HG03139 (cell line): Measurements from ENCODE around the gene LRATD1.
"Not testable (repeated sequence)": the region's sequence is repeated elsewhere in the genome, so short reads cannot be mapped to it uniquely, and the experiment has no call there.

Experiments used
- ATAC-seq: cut with Tn5 transposase; IDR thresholded peaks from one replicate; pipeline ENCODE4 v1.9.1; 2021; ENCODE audit not compliant: unreplicated experiment

Gene LRATD1

GRCh38 chr2:14632133-14632936, at the start of gene LRATD1:
LRATD1 (plus strand) TSS chr2:14632717; CDS start chr2:14633980, 1,263 bp downstream.
- no peak for ATAC-seq

- no peak for ATAC-seq
Measured at GRCh38 chr2:14583059-14583458, 49.5 kb upstream of the LRATD1 start.

- no peak for ATAC-seq
Measured at GRCh38 chr2:14583802-14584201, 48.7 kb upstream of the LRATD1 start.

- ATAC-seq: no peak
Measured at GRCh38 chr2:14587119-14587518, 45.4 kb upstream of the LRATD1 start.

- ATAC-seq: no peak
Measured at GRCh38 chr2:14601156-14601770, 31.3 kb upstream of the LRATD1 start.

- ATAC-seq: no peak
Measured at GRCh38 chr2:14602309-14602708, 30.2 kb upstream of the LRATD1 start.

- ATAC-seq: no peak
Measured at GRCh38 chr2:14603676-14604075, 28.8 kb upstream of the LRATD1 start.

GRCh38 chr2:14608245-14608644, 24.3 kb upstream of the LRATD1 start:
- ATAC-seq: no peak

GRCh38 chr2:14614017-14614416, 18.5 kb upstream of the LRATD1 start:
- no peak for ATAC-seq

GRCh38 chr2:14615121-14615520, 17.4 kb upstream of the LRATD1 start:
- ATAC-seq: no peak

GRCh38 chr2:14615760-14616159, 16.8 kb upstream of the LRATD1 start:
- ATAC-seq: no peak

GRCh38 chr2:14616342-14616741, 16.2 kb upstream of the LRATD1 start:
- ATAC-seq: no peak

- no peak for ATAC-seq
Measured at GRCh38 chr2:14616950-14617349, 15.6 kb upstream of the LRATD1 start.

GRCh38 chr2:14619441-14619840, 13.1 kb upstream of the LRATD1 start:
- no peak for ATAC-seq

GRCh38 chr2:14621114-14621513, 11.4 kb upstream of the LRATD1 start:
- ATAC-seq: no peak

- no peak for ATAC-seq
Measured at GRCh38 chr2:14621906-14622549, 10.5 kb upstream of the LRATD1 start.

- ATAC-seq: not testable (repeated sequence)
Measured at GRCh38 chr2:14622550-14622939, 10.0 kb upstream of the LRATD1 start.

GRCh38 chr2:14623237-14623636, 9.3 kb upstream of the LRATD1 start:
- ATAC-seq: no peak

- ATAC-seq: no peak
Measured at GRCh38 chr2:14626873-14627272, 5.6 kb upstream of the LRATD1 start.

GRCh38 chr2:14628901-14629300, 3.6 kb upstream of the LRATD1 start:
- no peak for ATAC-seq

- ATAC-seq: no peak
Measured at GRCh38 chr2:14631406-14632040, 994 bp upstream of the LRATD1 start.

- no peak for ATAC-seq
Measured at GRCh38 chr2:14633061-14633460, 544 bp downstream of the LRATD1 start.
